GM23338 (cell line): ENCODE data around the gene JHY.

Source experiments
- CTCF ChIP-seq, 2 experiments: fragments of 200-600 bp in 1 of 2; sonication (generic) in 1 of 2; conservative IDR thresholded peaks; 2 replicates each; pipeline versions ENCODE4 v1.5.1 to v1.6.1; 2016 to 2017; ENCODE audit warnings: antibody characterized with exemption in 2 of 2, low read depth in 2 of 2, mild to moderate bottlenecking in 2 of 2, moderate library complexity in 1 of 2
- EZH2 ChIP-seq: fragments of 200-600 bp; sonication (generic); IDR thresholded peaks from one replicate; pipeline ENCODE4 v1.8.0; 2017; ENCODE audit warnings: antibody characterized with exemption, mild to moderate bottlenecking, low read depth; ENCODE audit not compliant: unreplicated experiment
- EZH2phosphoT487 ChIP-seq: fragments of 200-600 bp; sonication (generic); IDR thresholded peaks from one replicate; pipeline ENCODE4 v1.8.1; 2018; ENCODE audit warnings: antibody characterized with exemption; ENCODE audit not compliant: unreplicated experiment
- JUNB ChIP-seq: IDR thresholded peaks from one replicate; pipeline ENCODE4 v1.6.1; 2016; ENCODE audit warnings: antibody characterized with exemption; ENCODE audit not compliant: unreplicated experiment
- POLR2AphosphoS5 ChIP-seq: IDR thresholded peaks from 2 replicates; pipeline ENCODE4 v1.6.1; 2016; ENCODE audit warnings: antibody characterized with exemption, low read depth
- STAT1 ChIP-seq: IDR thresholded peaks from one replicate; pipeline ENCODE4 v1.6.1; 2016; ENCODE audit warnings: antibody characterized with exemption; ENCODE audit not compliant: unreplicated experiment

- no peak for TF ChIP-seq EZH2
- TF ChIP-seq CTCF (conservative IDR thresholded peaks at IDR 0.05; ENCODE audit: low read depth in 2 of 2), result no peak
- TF ChIP-seq STAT1, result no peak
- no peak for TF ChIP-seq JUNB
- no peak for TF ChIP-seq EZH2phosphoT487
- no peak for TF ChIP-seq POLR2AphosphoS5
These were observed 29.3 kb upstream of the JHY start for GRCh38 chr11:122853261-122853660.
